Effector CD8-positive, alpha-beta T cell (primary cell): ENCODE measurements around the gene AGXT.

Experiments used
- DNase-seq: peaks from one replicate; lab custom pipeline; 2025; lab: John Stamatoyannopoulos, UW

Gene AGXT

GRCh38 chr2:240885566-240885965 lies 16.9 kb downstream of the AGXT start:
- DNase-seq = no peak

- no peak for DNase-seq
Measured at GRCh38 chr2:240886023-240886565, 17.5 kb downstream of the AGXT start.

DNA sequence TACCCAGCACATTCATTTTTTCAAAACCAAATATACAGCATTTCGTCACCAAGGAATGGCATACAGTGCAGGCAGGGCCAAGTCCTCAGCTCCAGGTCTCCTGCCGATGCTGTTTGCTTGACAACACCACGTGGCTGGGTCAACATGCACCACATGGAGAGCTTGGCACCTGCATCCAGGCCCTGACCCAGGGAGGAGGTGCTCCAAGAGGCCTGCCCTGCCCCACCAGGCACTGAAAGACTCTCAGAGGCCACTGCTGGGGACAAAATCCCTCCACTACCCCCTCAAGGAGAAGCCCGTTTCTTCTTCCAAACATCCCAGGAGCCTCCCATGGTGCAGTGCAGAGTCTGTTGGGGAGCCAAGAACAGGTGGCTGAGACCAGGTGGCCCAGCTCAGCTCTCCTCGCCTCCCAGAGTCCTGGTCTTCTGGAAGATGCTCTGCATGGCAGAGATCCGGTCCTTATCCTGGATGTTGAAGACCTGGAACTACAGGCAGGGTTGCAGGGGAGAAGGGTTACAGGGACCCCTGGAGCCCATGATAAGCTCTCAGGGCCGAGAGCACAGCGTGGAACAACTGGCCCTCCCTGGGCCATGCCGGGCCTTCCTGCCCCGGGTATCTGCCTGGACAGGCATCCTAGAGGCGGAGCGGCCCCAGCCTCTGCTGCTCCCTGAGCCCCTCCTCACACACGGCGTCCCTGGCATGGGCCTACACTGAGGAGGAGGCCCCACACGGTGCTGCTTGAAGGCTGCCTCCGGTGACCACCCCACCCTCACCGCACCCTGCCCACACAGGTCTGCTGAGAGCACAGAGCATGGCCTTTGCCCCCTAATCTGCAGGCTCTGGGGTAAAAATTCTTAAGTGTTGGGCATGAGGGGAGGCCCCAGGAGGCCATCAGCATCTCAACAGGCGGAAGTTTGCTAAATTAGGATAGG lies 18.3 kb downstream of the AGXT start:
- no peak for DNase-seq

GRCh38 chr2:240887631-240888030 lies 19.0 kb downstream of the AGXT start:
- DNase-seq = no peak

GRCh38 chr2:240888130-240888889 lies 19.7 kb downstream of the AGXT start:
- no peak for DNase-seq

GRCh38 chr2:240888890-240889573 lies 20.4 kb downstream of the AGXT start:
- DNase-seq = no peak

GRCh38 chr2:240889601-240890560 lies 21.3 kb downstream of the AGXT start:
- no peak for DNase-seq

DNA sequence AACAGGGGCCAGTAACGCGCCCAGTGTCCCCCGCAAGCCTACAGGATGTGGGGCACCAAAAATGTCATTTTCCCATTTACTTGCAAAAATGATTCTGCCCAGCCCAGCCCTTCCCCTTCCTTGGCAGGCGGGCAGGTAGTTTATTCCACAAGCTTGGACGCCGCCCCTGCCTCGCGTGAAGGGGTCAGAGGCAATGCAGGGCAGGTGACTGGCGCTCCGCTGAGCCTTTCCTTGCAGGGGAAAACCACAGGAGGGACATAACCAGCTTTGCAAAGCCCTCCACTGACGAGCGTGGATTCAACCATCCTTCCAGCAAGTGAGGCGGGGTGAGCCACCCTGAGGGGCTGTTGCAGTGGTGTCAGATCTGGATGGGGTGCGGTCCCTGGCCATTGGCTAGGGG lies 22.1 kb downstream of the AGXT start:
- no peak for DNase-seq

GRCh38 chr2:240891492-240892340 lies 23.1 kb downstream of the AGXT start:
- no peak for DNase-seq

DNA sequence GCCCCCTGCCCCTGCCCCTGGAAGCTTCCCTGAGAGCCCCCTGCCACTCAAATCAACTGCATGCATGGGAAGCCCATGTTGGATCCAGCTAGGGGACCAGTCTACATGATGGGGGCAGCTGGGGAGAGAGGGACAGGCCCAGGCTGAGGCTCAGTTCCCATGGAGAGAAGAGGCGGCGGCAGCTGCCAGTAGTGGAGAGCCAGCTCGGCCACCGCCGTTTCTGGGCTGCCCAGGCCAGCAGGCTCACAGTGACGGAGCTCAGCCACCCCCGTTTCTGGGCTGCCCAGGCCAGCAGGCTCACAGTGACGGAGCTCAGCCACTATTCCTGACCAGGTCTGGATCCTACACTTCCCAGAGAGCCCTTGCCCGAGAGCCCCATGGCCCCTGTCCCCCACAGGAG lies 23.7 kb downstream of the AGXT start:
- DNase-seq = no peak

DNA sequence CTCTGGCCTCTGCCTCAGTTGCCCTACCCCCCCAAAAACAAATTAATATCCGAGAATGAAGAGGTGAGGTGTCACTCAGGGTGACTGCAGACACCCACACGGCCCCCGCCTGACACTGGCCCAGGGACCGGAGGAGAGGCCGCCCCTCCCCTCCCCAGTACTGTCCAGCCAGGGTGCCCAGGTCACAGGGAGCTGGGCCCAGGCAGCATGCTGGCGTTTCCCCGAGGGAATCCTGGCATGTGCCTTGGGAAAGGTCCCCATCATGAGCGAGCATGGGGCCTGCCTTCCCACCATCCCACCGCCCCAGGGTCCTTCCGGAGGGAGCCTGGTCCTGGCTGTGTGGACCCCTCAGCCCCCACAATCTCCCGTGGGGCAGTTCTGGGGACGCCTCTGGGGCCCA lies 24.3 kb downstream of the AGXT start:
- no peak for DNase-seq

- DNase-seq = no peak
Measured at GRCh38 chr2:240893363-240893844, 24.8 kb downstream of the AGXT start.

GRCh38 chr2:240894006-240894405 lies 25.4 kb downstream of the AGXT start:
- no peak for DNase-seq

GRCh38 chr2:240894836-240895558 lies 26.4 kb downstream of the AGXT start:
- no peak for DNase-seq

DNA sequence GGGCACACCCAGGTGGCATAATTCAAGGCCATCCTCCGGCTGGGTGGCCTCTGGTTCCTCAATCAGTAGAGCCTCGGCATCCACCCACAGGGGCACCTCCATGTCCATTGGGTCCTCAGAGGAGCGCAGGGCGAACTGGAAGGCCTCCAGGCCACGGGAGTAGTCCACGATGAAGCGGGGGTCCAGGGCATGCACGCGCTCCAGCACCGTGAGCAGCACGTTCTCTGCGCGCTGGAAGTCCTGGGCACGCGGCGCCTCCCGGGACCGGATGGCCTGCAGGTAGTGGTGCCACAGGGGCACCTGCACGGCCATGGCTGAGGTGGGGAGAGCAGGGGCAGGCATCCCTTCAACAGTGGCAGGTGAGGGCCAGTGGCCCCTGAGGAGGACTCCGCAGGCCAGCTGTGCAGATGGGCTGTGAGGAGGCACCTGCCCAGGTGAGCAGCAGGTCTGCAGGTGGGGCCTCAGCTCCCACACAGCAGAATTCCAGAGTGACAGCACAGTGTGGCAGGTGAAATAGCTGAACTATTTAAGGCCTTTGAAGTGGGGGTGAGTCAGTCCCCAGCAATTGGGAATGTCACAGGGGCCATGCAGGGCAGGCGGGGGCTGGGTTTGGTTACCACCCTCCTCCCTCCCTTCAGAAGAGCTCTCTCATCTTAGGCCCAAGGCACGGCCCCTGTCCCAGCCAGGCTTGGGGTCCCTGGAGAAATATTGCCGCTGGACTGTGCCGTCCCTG lies 27.2 kb downstream of the AGXT start, which contains the start of gene MAB21L4:
TSS of gene MAB21L4 (minus strand) at position 501 of the 733 bp plus-strand sequence. CDS start at position 342, 159 bp downstream.
- no peak for DNase-seq

- DNase-seq = no peak
Measured at GRCh38 chr2:240896394-240896793, 27.8 kb downstream of the AGXT start.

DNA sequence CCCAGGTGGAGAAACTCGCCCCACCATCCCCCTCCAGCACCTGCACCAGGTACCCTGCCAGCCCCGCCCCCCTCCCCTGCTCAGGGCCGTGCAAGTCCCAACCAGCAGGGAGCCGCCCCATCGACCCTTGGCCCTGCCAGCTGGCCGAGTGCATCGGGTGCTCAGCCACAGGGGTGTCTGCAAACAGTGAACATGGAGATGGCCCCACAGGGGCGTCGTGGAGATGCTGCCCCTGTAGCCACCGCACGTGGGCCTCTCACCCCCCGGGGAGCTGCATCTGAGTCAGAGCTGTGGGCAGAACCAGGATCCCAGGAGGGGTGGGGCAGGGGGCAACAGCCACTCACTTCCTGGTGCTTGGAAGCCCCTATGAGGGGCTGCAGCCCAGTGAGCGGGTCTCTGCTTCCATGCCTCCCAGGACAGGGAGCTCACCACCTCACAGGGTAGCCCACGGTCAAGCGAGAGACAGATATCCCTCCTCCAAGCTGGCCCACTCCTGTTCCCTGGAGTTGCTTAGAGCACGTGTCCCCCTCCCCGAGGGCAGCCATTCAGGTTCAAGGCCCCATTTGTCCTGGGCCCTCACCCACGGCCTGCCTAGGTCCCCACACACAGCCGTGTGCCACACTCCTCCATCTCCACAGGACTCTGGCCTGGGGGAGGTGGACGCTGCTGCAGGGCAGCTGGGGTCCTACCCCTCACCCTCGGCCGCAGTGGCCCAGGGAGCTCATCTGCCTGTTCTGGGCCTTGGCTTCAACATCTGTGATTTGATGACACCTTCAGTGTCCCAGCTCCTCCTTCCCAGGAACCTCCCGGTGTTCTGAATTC lies 28.5 kb downstream of the AGXT start:
- DNase-seq = no peak
